HG03139 (cell line): Measurements from ENCODE around the gene KCNA3.
"Not testable (repeated sequence)": the region's sequence is repeated elsewhere in the genome, so short reads cannot be mapped to it uniquely, and the experiment has no call there.

Source experiments
- ATAC-seq: cut with Tn5 transposase; IDR thresholded peaks from one replicate; pipeline ENCODE4 v1.9.1; 2021; ENCODE audit not compliant: unreplicated experiment

Gene KCNA3

DNA sequence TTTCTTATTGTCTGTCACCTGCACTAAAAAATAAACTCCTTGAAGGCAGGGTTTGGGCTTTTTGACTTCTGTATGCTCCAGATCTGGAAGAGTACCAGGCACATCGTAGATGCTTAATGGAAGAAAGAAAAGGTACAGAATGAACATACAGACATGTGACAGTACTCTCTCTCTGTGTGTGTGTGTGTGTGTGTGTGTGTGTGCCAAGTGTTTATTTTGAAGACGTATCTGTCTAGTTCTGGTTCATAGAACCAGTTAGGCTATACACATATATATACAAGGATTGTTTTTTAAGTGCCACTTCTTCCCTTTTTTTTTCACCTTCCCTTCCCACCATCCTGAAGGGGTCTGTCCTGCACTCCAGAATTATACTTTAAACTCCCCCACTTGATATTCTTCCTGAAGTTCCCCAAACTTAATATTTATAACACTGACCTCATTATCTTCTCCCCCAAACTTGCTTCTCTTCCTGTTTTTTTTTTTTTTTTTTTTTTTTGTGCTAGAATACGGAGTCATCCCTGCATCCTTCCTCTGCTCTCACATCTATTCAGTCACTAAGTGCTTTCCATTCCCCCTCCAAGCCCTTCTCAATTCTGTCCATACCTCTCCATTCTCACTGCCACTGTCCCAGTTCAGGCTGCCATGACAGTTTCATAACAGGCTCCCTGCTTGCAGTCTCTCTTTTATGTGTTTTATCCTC lies 5.4 kb upstream of the KCNA3 start:
- no peak for ATAC-seq

DNA sequence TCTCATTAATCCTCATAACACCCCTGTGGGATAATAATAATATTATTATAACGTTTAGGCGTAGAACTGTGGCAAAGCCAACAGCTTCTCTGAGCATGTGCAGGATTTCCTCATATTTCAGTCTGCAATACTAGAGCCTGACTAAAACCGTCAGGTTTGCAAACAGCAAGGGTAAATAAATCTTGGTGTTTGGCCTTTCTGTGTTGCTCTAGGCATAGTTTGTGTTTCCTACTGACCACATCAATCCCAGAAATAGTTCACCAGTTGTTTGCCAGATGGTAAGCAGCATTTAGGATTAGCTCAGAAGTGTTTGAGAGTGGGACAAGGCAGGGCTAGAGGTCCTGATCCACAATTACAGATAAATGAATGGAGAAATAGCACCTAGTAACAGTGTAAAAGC lies 2.8 kb upstream of the KCNA3 start:
- no peak for ATAC-seq

DNA sequence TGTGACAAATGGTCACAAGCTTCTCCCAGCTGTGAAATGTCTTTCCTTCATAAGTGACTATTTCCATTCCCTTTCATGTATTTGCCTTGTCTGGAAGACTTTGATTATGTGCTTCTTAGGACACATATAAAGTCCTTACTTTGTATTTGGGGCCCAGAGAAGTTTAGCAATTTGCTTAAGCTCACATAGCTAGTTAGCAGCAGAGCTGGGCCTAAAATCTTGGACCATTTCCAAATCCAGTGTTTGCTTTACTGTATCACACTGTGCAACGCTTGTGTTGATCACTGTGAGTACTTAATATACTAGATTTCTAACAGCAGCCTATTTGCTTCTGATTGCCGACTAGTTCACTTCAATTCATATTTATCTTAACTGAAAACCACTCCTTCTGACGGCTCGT lies 2.2 kb upstream of the KCNA3 start:
- no peak for ATAC-seq

DNA sequence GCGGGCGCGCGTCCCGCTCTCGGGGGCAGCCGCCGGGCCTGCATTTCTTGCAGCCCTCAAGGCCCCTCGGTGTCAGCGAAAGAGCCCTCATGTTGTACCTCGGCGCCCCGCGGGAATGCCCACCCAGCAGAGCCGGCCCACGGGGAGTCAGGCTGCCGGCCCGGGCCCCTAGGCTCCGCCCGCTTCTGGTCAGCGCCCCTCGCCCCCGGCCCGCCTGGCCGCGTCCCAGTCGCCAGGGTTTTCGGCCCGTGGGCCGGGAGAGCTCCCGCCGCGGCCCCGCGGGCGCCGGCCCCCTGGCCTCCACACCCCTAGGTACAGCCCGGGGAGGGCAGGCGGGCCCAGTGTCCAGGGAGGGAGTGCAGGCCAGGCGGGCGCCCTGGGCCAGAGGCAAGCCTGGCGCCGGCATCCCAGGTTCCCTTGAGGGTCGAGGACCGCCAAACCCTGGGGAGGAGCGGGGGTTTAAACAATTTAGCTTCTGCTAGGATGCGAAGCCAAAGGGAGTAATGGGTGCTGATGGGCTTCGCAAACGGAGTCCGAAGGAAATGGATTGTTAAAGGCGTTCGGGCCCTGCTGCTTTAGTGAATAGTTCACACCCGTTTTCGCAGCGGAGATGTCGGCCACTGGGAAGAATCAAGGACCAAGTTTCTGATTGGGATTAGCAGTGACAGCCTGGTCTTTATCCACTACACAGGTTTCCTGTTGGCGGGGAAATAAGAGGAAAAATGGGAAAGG lies 486 bp upstream of the KCNA3 start:
- no peak for ATAC-seq

DNA sequence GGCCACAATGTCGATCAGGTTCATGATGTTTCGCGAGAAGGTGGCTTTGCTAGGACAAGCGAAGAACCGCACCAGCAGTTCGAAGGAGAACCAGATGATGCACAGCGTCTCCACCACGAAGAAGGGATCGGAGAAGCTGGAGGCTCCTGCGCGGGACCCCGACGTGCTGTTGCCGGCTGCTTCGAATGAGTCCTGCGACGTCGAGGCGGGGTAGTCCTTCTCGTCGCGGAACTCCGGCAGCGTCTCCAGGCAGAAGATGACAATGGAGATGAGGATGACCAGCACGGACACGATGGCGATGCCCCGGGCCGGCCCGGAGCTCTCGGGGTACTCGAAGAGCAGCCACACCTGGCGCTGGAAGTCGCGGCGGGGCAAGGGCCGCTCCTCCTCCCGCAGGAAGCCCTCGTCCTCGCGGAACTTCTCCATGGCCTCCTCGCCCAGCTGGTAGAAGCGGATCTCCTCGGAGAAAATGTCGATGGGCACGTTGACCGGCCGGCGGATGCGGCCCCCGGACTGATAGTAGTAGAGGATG lies 869 bp downstream of the KCNA3 start:
- ATAC-seq, result no peak

DNA sequence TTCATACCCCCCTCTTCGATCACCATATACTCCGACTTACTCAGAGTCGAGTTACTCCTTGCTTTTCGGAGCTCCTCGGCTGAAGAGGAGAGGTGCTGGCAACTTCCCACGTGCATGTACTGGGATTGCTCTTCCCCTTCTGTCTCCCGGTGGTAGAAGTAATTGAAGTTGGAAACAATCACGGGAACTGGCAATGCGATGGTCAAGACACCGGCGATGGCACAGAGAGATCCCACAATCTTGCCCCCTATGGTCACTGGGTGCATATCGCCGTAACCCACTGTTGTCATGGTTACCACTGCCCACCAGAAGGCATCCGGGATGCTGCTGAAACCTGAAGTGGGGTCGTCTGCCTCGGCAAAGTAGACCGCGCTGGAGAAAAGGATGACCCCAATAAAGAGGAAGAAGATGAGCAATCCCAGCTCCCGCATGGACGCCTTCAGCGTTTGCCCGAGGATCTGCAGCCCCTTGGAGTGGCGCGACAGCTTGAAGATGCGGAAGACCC lies 1.5 kb downstream of the KCNA3 start:
- no peak for ATAC-seq

DNA sequence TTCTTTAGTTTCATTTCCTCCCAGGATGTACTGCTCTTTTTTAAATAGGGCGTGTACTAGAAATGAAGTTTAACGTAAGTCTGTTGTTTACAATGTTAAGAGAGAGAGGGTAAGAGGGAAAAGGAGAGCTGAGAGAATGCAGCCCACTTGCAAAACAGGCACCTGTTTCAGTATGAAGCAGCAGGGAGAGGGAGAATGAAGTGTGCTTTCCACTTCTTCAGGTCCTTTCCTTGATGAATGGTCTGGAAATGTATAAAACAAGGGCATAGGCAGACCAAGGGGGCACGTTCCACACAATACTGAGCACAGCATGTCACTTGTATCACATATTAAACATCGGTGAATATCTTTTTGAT lies 2.0 kb downstream of the KCNA3 start:
- peak; percentile 44 for ATAC-seq

DNA sequence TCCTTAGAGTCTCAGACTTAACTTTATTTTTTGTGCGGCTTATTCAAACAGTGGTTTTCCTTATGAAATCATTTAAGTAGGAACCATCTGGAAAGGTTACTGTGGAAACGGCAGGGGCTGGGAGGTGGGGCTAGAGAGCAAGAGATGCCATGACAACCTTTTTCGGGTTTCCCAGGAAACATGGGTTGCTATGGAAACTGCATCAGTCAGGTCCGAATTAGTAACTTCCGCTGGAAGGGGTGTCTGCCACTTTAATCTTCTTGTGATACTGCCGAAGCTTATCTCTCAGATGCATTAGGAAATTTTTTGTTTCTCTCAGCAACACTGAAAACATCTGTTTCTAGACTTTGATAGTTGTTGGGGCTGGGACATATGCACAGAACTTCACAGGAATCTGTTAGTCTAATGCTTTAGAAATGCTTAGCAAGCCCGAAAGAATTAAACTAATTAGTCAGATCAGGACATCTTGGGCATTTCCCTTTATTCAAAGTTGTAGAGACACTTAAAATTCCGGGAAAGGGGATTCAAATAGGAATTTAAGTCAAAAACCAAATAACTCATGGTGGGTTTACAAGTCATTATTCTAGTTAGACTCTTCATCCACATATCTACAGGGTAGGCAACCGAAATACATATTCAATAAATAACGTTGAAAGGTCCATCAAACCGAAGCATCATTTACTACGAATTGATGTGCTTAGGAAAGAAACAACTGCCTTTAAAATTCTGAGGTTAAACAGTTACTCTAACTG lies 2.6 kb downstream of the KCNA3 start:
- no peak for ATAC-seq

DNA sequence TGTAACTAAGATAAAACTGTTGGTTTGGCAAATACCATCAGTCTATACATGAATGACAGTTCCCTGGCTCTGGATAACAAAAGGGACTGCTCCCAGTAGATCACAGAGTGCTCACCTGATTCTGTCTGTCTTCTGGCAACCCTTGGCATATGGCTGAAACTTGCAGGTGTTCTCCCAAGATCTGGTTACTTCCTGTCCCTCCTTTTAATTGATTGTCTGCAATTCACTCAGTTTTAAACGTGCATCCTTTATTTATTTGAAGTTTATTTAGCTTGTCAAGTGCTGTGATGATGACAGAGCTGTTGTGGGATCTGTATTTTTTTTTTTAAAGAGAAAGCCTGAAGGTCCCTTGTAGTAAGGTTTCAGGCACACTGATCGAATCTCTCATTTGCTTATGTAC lies 3.4 kb downstream of the KCNA3 start:
- ATAC-seq, result no peak

DNA sequence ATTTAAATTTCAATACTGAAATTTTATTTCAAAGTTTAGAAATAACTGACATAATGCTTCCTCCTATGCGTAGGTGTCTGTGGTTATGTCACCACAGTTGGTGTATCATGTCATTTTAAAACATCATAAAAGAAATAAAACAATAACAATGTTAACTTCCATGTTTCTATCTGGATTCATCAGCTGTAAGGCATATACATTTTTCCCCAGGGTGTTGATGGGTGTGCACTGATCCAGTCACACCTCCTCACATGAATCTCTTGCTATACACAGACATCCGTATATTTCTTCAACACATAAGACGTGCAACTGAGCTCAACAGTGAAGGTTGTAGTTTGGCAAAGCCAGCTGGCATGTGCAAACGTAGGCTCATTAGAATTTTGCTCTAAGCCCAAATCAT lies 6.2 kb downstream of the KCNA3 start:
- ATAC-seq, result no peak

DNA sequence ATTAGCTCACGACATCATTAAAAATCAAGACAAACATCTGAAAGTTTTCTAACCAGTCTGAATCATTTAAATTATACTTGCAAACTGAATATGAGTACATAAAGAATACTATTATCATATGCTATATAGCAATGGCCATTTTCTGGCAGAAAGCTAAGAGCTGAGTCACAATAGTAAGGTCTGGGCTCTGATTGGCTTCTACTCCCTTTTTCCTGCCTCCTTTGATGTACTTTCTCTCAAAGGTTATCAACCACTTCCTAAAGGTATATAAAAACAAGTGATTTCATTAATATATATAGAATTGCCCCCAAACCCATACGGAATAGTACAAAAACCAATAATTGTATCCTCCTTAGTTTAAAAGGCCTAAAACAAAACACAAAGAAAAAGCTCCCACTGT lies 7.0 kb downstream of the KCNA3 start:
- ATAC-seq, result no peak

DNA sequence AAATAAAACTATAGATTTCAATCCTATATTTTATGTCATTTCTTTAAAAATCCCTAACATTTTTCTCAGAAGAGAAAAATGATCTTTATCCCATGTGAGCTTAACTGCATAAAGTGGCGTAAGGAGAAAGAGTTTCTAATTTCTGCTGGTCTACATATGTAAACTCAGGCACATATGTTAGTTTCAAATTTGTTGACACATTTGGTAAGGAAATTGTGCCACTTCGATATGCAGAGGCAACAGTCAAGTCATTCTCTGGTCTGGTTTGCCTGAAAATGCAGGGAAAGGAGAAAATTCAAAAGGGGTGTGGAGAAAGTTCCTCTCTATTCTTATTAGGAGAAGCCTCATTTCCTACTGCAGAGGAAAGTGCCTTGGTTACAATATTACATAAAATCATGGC lies 11.5 kb downstream of the KCNA3 start:
- no peak for ATAC-seq

DNA sequence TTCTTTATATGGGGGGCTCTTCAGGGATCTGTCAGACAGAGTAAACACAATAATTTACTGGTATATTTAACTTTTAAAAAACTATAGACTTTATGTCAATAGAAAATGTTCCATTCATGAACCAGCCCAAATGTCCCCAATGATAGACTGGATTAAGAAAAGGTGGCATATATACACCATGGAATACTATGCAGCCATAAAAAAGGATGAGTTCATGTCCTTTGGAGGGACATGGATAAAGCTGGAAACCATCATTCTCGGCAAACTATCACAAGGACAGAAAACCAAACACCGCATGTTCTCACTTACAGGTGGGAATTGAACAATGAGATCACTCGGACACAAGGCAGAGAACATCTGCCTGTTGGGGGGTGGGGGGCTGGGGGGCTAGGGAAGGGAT lies 15.2 kb downstream of the KCNA3 start:
- ATAC-seq, result not testable (repeated sequence)

DNA sequence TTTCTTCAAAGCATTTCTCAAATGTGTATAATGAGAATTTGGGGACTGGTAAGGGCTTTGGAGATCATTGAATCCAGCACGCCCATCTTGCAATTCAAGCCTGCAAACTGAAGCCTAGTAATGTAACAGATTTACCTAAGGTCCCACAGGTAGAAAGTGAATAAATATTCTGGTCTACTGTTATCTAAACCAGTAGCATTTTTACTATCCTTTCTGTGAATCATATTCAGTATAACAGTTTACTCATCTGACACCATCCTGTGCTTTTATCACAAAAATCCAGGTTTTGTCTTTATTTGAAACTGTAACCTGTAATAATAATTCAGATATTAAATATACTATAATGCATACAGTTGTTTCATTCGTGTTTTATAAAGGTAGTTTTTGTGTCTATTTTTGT lies 17.4 kb downstream of the KCNA3 start:
- no peak for ATAC-seq

DNA sequence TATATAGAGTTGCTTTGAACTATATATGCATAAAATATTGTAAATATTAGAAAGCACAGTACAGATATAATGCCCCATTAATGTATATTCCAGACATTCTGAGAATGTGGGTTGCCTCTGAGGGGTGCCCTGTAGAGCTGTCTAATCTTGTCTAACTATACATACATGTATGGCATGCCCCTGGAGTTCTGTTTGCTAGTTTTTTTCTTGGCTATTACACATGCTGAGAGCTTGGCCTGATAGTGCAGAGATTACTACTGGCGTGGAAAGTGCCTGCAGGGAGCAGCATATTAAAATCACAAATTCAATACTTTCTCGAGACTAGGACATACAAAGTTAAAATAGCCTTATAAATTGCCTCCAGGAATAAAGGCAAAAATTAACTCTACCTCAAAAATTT lies 24.1 kb downstream of the KCNA3 start:
- no peak for ATAC-seq

DNA sequence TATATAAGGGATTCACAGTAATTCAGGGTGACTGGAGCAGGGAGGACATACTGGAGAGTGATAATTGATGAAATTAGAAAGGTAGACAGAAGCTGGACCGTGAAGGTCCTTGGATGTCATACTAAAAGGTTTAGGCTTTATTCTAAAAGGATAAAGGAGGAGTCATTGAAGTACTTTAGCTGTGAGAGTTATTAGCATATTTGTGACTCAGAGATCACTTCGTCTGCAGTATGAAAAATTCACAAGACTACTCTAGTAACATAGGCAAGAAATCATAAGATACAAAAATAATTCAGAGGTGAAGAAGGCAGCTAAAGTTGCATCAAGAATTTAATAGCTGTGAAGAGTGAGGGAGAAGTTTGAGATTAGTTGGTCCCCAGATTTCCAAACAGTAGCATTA lies 26.3 kb downstream of the KCNA3 start:
- ATAC-seq, result no peak

DNA sequence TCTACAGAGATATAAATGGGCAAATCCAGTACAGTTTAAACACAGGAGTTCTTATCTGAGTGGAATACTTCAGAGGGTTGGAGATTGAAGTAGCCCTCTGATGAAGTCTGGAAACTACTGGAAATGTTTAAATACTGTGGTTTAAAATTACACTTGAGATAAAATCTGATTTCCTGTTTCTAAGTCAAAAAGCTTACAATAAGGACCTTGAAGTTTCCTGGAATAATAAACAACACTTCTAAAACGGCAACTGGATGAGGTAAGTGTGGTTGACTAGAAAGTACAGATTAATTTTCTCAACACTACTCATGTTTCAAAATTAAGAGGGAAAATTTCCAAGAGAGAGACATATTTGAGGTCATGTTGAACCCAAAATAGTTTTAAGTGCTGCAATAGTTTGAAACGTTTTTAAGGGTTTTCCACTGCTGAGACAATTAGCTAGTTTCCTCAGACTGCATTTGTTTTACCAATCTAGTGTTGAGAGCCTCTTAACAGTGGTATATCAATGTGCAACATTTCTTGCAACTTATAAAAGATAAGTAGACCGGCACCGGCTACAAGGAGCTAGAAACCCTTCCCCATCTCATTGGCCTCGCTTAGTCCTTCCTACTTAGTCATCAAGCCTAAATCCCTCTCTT lies 27.4 kb downstream of the KCNA3 start:
- no peak for ATAC-seq

DNA sequence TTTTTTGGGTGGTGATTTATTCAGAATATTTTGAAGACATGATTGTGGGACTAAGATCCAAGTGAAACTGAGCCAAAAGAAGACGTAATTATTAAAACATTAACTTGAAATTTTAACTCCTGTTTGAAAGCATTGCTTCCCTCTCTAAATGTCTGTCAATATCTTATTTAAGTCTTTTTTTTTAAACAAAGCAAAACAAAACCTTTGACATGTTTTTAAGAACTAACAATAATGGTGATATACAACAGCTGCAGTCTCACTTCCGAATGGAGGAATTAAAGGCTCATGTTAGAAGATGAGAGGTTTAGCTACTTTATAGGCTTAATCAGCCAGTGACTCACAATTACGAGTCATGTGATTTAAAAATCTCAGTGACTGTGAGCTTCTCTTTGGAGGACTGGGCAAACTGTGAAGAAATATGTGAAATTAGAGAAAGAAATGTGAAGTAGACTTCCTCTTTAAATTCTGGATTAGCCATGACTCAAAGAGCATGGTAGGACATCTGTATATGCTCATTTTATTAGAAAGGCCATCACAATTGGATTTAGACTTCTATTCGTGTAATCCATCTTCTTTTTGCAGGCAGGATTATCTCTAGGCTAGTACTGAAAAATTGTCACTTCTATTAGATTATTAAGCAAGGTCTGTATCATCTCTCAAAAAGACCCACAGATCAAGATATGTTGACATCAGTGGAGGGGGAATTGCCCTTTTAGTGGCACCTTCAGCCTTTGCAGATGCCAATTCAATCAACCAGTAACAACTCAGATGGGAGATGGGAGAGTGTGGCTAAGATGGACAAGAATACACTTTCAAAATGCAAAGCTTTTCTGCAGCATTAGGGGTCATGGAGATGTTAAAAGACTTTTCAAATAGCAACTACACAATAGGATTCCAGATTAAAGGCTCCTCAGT lies 28.7 kb downstream of the KCNA3 start:
- ATAC-seq, result no peak

DNA sequence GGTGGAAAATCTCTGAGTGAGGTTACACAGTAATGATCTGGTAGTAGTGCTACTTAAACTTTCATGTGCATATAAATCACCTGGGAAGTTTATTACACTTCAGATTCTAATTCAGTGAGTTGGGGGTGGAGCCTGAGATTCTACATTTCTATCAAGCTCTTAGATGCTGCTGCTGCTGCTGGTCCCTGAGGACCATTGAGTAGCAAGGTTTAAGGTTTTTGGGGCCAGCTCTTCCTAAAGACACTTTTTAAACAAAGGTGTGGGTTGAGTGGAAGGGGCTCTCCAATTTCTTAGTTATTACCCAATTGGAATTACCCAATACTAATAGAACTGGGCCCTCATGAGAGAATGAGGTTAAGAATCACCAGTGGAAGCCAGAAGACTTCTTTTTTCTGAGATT lies 29.5 kb downstream of the KCNA3 start:
- ATAC-seq, result no peak

DNA sequence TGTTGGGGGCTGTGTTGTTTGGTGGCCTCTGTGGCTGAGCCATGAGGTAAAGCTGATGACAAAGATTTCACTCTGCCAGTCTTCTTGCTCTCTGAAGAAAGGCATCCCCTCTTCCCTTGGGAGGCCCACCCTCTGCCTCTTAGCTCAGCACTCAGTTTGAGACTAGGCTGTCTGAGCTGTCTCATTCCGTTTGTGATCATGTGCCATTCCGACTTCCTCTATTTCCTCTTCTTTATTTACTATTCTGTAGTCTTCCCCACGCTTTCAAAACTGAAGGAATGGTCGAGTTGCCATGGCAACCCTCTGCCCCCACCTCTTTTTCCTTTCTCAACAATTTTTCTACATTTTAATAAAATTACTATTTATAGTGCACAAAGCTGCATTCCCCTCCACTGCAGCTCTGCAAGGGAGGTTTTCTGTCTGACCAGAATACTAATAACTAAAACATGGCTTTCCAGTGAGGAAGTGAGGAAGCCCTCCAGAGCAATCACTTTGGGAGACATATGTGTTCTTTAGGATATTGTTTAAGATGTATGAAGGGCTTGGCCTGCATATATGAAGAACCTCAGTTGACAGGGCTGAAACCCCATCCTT lies 30.8 kb downstream of the KCNA3 start:
- no peak for ATAC-seq
